ENCODE data around the gene MUCL1. TPM values are rescaled to one million over a fixed set of nuclear protein-coding genes. Genes with fewer than 3 reads are reported as not detected.
"Not testable (repeated sequence)": the region's sequence is repeated elsewhere in the genome, so short reads cannot be mapped to it uniquely, and the experiment has no call there.

MUCL1 gene
- total RNA-seq, 3 donors from 2014 or later = not detected

- DNase-seq = no peak
- TF ChIP-seq CTCF (IDR thresholded peaks at IDR 0.05) = no peak
- Histone ChIP-seq H3K4me1 (ENCODE audit: low read depth) (no peaks in the 10 kb centered on the region), H3K9me3 (no peaks in the 10 kb centered on the region), H3K36me3 (ENCODE audit: low read depth) (no peaks in the 10 kb centered on the region), H3K4me3 (no peak overlapping the region)
- ATAC-seq = no peak
- intact Hi-C loops (cut with DNase I, micrococcal nuclease) = no loop called here
These were observed 24.8 kb downstream of the MUCL1 start for GRCh38 chr12:54879150-54879549.

- ATAC-seq (no peak), DNase-seq (no peak)
- Histone ChIP-seq H3K4me1 (ENCODE audit: low read depth) (no peaks in the 10 kb centered on the region), H3K9me3 (no peaks in the 10 kb centered on the region), H3K4me3 (no peak overlapping the region), H3K36me3 (ENCODE audit: low read depth) (no peaks in the 10 kb centered on the region)
- intact Hi-C loops (cut with DNase I, micrococcal nuclease) = no loop called here
- TF ChIP-seq CTCF (IDR thresholded peaks at IDR 0.05) = no peak
These were observed 25.3 kb downstream of the MUCL1 start for GRCh38 chr12:54879579-54879978.

GRCh38 chr12:54882079-54882478 is 27.8 kb downstream of the MUCL1 start:
- Histone ChIP-seq H3K36me3 (ENCODE audit: low read depth) (no peaks in the 10 kb centered on the region), H3K4me1 (ENCODE audit: low read depth) (no peaks in the 10 kb centered on the region), H3K9me3 (no peaks in the 10 kb centered on the region), H3K4me3 (no peak overlapping the region)
- ATAC-seq (peak; percentile 25), DNase-seq (no peak)
- no peak for TF ChIP-seq CTCF (IDR thresholded peaks at IDR 0.05)
- intact Hi-C loops (cut with DNase I, micrococcal nuclease) = no loop called here

GRCh38 chr12:54882597-54882996 is 28.3 kb downstream of the MUCL1 start:
- DNase-seq; intact Hi-C loops (cut with DNase I, micrococcal nuclease); H3K4me3 ChIP-seq: not testable (repeated sequence)

GRCh38 chr12:54888428-54888827 is 34.1 kb downstream of the MUCL1 start:
- intact Hi-C loops (cut with DNase I, micrococcal nuclease); H3K9me3 ChIP-seq; H3K36me3 ChIP-seq (ENCODE audit: low read depth); H3K4me3 ChIP-seq; ATAC-seq; H3K4me1 ChIP-seq (ENCODE audit: low read depth): not testable (repeated sequence)
- peak; percentile 53 to 75 (median 71) for DNase-seq

More at GRCh38 chr12:54882597-54882996, 28.3 kb downstream of the MUCL1 start:
- not testable (repeated sequence) for H3K9me3 ChIP-seq; ATAC-seq; H3K4me1 ChIP-seq (ENCODE audit: low read depth); H3K36me3 ChIP-seq (ENCODE audit: low read depth)

GRCh38 chr12:54890339-54890738 is 36.0 kb downstream of the MUCL1 start:
- ATAC-seq (peak; percentile 64), DNase-seq (peak in 1 of 3 donors; percentile 9)
- no peaks in the 10 kb centered on the region for H3K9me3 ChIP-seq
- H3K36me3 ChIP-seq (ENCODE audit: low read depth) = no peaks in the 10 kb centered on the region
- TF ChIP-seq CTCF (IDR thresholded peaks at IDR 0.05) = no peak
- no peak overlapping the region for H3K4me3 ChIP-seq
- H3K4me1 ChIP-seq (ENCODE audit: low read depth) = peaks cover 5% of the 10 kb centered on the region
- intact Hi-C loops (cut with DNase I, micrococcal nuclease) = no loop called here

Measured in mucosa of descending colon (tissue), 3 donors.